ENCODE measurements around the gene FHAD1.

DNA sequence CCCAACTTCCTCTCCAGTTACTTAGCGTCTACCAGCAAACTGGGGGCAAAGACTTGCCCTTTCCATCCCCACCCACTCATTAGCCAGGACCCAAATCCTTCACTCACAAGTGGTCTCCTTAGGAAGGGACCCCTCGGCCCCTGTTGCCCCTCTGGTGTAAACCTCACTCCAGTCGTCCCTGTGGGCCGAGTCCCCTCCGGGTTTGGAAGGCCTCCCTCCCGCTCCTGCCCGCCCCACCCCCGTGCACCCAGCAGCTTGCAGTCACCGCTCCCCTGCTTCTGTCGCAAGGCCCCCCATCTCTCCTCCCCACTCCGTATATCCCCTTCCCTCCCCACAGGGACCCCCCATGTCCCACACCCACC lies 163.8 kb downstream of the FHAD1 start:
- TF ChIP-seq, protein P1, sequence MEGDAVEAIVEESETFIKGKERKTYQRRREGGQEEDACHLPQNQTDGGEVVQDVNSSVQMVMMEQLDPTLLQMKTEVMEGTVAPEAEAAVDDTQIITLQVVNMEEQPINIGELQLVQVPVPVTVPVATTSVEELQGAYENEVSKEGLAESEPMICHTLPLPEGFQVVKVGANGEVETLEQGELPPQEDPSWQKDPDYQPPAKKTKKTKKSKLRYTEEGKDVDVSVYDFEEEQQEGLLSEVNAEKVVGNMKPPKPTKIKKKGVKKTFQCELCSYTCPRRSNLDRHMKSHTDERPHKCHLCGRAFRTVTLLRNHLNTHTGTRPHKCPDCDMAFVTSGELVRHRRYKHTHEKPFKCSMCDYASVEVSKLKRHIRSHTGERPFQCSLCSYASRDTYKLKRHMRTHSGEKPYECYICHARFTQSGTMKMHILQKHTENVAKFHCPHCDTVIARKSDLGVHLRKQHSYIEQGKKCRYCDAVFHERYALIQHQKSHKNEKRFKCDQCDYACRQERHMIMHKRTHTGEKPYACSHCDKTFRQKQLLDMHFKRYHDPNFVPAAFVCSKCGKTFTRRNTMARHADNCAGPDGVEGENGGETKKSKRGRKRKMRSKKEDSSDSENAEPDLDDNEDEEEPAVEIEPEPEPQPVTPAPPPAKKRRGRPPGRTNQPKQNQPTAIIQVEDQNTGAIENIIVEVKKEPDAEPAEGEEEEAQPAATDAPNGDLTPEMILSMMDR (IDR thresholded peaks at IDR 0.05; ENCODE audit: poor library complexity), result no peak
- no peak for TF ChIP-seq EZH2 (IDR thresholded peaks at IDR 0.05; ENCODE audit: borderline replicate concordance)

Measured in hepatocyte (in vitro differentiated cells).